GM18520 (cell line): Measurements from ENCODE around the gene IFIT2.
A peak's percentile ranks its signal among the peaks of the same experiment; 100 is the strongest.
"Not testable (repeated sequence)": the region's sequence is repeated elsewhere in the genome, so short reads cannot be mapped to it uniquely, and the experiment has no call there.

Experiments used
- ATAC-seq: cut with Tn5 transposase; IDR thresholded peaks from one replicate; pipeline ENCODE4 v1.9.1; 2021; ENCODE audit not compliant: unreplicated experiment

IFIT2 gene, protein sequence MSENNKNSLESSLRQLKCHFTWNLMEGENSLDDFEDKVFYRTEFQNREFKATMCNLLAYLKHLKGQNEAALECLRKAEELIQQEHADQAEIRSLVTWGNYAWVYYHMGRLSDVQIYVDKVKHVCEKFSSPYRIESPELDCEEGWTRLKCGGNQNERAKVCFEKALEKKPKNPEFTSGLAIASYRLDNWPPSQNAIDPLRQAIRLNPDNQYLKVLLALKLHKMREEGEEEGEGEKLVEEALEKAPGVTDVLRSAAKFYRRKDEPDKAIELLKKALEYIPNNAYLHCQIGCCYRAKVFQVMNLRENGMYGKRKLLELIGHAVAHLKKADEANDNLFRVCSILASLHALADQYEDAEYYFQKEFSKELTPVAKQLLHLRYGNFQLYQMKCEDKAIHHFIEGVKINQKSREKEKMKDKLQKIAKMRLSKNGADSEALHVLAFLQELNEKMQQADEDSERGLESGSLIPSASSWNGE

GRCh38 chr10:89301721-89302445 lies at the start of gene IFIT2:
Gene IFIT2, plus strand, starts transcription at chr10:89302046. Its CDS starts 78 bp downstream, at chr10:89302124.
- ATAC-seq: peak; percentile 54

GRCh38 chr10:89252225-89252585 lies 49.6 kb upstream of the IFIT2 start:
- ATAC-seq: no peak

GRCh38 chr10:89255091-89255579 lies 46.7 kb upstream of the IFIT2 start:
- ATAC-seq: not testable (repeated sequence)

- ATAC-seq: no peak
Measured at GRCh38 chr10:89255793-89256192, 46.1 kb upstream of the IFIT2 start.

- ATAC-seq: no peak
Measured at GRCh38 chr10:89256340-89256739, 45.5 kb upstream of the IFIT2 start.

DNA sequence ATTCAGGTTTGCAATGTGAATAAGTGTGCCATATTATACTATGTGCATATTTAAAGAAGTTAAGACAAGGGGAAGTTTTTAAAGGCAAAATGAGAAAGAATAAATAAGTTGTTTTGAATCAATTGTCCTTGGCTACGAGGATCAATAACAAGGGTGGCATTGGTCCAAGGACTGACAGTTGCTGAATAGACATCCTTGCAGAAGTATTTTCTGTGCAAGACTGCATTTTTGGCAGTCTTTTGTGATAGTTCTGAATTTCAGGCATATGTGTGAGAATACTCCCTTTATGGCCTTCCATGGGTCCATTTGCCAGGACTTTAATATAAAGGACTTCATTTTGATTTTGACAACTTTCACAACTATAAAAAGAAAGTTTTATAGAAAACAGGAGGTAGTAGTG lies 44.9 kb upstream of the IFIT2 start:
- ATAC-seq: no peak

GRCh38 chr10:89257581-89257980 lies 44.3 kb upstream of the IFIT2 start:
- no peak for ATAC-seq

GRCh38 chr10:89258881-89259280 lies 43.0 kb upstream of the IFIT2 start:
- ATAC-seq: no peak

- no peak for ATAC-seq
Measured at GRCh38 chr10:89262086-89263051, 39.5 kb upstream of the IFIT2 start.

DNA sequence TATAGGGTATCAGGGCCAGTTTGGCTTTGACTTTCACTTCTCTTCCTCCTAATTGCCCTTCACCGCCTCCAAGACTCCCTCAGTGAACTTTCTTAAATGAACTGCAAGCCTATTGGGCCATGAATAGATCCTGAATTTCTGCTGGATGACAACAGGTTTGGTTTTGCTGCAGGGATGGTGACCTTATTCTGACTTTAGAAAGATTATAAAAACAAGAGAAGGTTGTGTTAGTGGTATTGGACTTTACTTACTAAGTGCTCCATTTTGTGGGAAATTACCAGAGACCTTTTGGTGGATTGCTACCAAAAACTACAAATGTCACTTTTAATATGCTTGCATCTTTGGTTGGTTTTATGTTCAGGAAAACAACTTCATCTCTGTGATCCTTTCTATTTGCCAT lies 38.8 kb upstream of the IFIT2 start:
- no peak for ATAC-seq

- ATAC-seq: no peak
Measured at GRCh38 chr10:89263531-89263930, 38.3 kb upstream of the IFIT2 start.

- ATAC-seq: no peak
Measured at GRCh38 chr10:89266721-89267453, 35.0 kb upstream of the IFIT2 start.

GRCh38 chr10:89269433-89270152 lies 32.3 kb upstream of the IFIT2 start:
- no peak for ATAC-seq

DNA sequence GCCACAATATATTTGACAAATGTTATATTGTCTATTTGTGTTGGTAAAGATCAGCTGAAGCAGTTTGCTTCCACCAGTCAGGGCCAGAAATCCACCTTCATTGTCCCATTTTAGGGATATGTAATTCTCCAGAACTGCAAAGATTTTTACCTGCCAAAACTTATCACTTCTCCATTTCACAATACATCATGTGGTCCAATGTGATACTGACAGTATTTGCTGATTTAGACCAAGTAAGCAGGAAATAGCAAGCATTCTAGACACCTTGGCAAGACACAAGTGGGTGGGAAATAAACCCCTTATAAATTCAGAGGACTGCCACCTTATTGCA lies 31.7 kb upstream of the IFIT2 start:
- no peak for ATAC-seq

DNA sequence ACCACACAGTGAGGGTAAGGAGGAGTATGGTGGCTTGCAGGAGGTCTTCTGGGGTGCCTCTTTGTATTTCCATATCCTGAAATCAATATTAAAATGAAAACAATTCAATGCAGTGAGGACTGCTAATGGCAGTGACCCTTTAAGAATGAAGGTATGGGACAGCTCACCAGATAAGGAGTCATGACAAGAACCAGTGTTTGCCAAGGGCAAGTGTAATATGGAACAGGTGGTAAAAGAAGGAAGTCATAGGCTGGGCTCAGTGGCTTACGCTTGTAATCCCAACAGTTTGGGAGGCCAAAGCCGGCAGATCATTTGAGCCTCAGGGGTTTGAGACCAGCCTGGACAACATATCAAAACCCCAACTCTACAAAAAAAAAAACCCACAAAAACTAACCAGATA lies 30.3 kb upstream of the IFIT2 start:
- ATAC-seq: no peak

DNA sequence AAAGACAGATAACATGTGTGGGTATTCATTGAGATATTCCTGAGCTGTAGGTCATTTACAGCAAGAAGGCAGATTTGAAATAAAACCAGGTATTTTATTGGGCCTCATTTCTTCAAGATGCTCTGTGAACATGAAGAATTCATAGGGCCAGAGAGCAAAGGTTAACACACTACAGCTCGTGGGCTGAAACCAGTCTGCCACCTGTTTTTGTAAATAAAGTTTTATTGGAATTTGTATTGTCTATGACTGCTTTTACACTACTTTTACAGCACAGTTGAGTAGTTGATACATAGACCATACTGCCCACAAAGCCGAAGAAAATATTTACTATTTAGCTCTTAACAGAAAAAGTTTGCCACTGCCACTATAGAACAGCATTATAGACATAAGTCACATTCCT lies 28.2 kb upstream of the IFIT2 start:
- ATAC-seq: no peak

GRCh38 chr10:89274928-89275327 lies 26.9 kb upstream of the IFIT2 start:
- ATAC-seq: no peak

GRCh38 chr10:89275383-89275782 lies 26.5 kb upstream of the IFIT2 start:
- no peak for ATAC-seq

- no peak for ATAC-seq
Measured at GRCh38 chr10:89278034-89278535, 23.8 kb upstream of the IFIT2 start.
